22Rv1 (cell line): ENCODE results near the gene PKD2.

Source experiments
- H3K27ac ChIP-seq: fragments of 450-650 bp; 2 replicates; pipeline ENCODE4 v1.5.1; 2017
- CTCF ChIP-seq: fragments of 450-650 bp; IDR thresholded peaks from 2 replicates; pipeline ENCODE4 v1.5.1; 2017; ENCODE audit warnings: mild to moderate bottlenecking
- ZFX ChIP-seq: fragments of 450-650 bp; IDR thresholded peaks from 2 replicates; pipeline ENCODE4 v1.6.1; 2017; ENCODE audit warnings: antibody characterized with exemption, borderline replicate concordance

The PKD2 gene

DNA sequence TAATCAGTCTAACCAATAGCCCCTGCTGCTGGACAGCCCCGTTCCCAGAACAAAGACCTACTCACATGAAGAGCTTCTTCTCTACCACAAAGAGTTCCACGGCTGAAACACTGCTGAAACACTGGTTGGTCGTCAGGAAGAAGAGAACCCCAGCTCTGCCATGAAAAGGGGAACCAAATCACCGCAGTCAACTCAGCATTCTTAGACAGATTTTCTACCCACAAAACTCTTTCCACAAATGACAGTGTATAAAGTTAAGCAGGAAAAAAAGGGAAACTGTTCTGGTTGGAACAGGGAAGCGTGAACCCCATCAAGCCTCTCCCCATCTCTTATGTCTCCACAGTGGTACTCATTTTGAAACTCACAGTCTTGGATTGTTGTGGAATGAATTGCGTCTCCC lies 93.7 kb downstream of the PKD2 start:
- TF ChIP-seq ZFX (no peak), CTCF (no peak)
- H3K27ac ChIP-seq: no peak overlapping the region

DNA sequence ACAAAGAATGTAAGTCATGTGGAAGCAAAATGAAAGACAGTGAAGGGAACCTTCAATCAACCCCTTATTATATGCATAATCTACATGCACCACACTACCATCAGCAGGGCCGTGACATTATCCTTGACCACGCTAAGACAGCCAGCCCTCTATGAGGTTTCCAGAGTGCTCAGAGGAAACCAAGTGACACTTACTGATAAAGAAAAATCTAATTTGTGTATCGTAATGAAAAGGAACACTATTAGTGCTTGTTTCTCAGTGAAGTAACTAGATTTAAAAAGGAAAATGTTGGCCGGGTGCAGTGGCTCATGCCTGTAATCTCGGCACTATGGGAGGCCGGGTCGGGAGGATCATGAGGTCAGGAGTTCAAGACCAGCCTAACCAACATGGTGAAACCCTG lies 94.6 kb downstream of the PKD2 start:
- no peak for TF ChIP-seq CTCF
- TF ChIP-seq ZFX: no peak
- no peak overlapping the region for H3K27ac ChIP-seq

DNA sequence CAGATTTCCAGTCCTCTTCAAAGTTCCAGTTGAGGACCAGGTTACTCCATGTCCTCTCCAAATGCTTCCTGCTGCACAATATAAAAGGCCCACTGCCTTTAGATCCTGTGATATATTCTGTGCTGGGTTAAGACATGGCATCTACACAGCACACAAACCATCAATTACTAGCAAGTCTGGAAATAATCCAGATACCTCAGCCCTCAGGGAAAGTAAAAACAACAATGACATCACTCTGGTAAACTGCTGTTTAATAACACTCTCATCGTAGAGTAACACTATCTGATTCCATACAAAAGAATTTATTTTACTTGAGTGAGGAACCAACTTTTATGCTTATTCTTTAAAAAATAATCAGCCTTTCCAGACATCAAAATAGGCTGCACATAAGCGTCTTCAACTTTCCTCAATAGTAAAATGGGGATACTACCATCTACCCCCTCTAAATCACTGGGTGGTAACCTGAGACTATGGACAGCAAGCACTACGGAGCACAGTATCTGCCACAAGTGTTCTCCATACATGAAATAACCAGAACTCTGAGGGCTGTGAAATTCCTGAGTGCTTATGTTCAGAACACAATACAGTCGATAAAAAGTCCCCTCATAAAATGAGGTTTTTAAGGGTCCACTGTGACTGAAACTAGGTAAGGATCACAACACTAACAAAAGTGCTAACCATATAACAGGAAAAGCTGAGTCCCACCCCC lies 97.6 kb downstream of the PKD2 start:
- no peak for TF ChIP-seq ZFX
- no peak for TF ChIP-seq CTCF
- H3K27ac ChIP-seq: peak overlapping the region; percentile 29

- TF ChIP-seq CTCF: no peak
- no peak overlapping the region for H3K27ac ChIP-seq
Measured at GRCh38 chr4:88106205-88106604, 98.8 kb downstream of the PKD2 start.

DNA sequence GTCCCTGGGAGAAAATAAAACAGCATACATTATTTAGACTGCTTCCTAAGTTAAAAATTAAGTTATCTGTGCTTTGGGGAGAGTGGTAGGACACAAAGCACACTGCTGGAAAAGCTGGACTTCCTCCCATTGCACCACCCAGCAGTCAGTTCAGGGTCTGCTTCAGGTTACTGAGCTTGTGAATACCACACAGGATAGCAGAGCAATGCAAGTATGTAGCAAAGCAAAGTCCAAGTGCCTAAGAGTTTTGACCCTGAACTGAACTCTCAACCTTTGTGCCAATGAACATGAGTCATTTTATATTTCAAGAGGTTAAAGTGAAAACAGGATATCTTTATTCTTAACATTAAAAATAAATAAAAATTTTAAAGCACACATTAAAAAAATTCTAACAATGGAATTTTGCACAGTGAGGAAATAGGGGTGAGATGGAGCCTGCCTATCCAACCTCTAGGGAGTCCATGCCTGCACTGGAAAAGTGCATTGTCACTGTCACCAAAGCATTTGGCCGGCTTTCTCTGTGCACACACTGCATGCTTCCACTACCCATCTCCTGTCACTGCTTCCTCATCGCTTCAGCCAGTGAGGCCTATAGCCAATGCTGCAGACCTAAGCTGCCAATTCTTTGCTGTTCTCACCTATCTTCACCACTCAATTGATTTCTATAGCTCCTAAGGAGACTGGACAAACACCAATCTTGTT lies 100.1 kb downstream of the PKD2 start:
- H3K27ac ChIP-seq: peak overlapping the region; percentile 65
- TF ChIP-seq ZFX (no peak), CTCF (no peak)

DNA sequence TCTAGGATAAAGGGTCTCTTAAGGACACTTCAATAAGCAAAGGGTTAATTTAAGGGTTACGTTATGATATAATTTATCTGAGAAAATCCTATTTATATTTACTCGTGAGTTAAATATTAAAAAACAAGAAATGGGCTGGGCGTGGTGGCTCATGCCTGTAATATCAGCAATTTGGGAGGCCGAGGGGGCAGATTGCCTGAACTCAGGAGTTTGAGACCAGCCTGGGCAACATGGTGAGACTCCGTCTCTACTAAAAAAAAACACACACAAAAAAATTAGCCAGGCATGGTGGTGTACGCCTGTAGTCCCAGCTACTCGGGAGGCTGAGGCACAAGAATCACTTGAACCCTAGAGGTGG lies 100.7 kb downstream of the PKD2 start:
- peak overlapping the region; percentile 65 for H3K27ac ChIP-seq

DNA sequence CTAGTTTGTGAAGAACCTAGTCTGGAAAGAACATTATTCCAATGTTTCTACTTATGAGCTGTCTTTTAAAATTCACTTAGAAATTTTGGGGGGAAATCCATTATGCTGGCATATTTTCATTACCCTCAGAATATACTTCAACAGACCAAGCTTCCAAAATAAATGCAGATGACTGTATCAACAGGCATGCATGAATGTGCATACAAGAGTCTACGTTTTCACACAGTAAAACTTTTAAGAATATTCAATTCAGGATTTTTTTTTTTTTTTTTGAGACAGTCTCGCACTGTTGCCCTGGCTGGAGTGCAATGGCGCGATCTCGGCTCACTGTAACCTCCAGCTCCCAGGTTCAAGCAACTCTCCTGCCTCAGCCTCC lies 101.3 kb downstream of the PKD2 start:
- TF ChIP-seq ZFX (no peak), CTCF (no peak)
- peak overlapping the region; percentile 65 for H3K27ac ChIP-seq
